Measurements from ENCODE around the gene ASS1.

GRCh38 chr9:130398487-130399240 is 46.1 kb upstream of the ASS1 start:
- TF ChIP-seq CTCF (conservative IDR thresholded peaks at IDR 0.05; ENCODE audit: low read depth, low read length) (no peak), EZH2 (IDR thresholded peaks at IDR 0.05; ENCODE audit: borderline replicate concordance, low read depth, low read length, poor library complexity, severe bottlenecking) (no peak)
